Upper lobe of left lung (tissue), 6 donors: Measurements from ENCODE around the gene XRRA1. TPM values are rescaled to one million over a fixed set of nuclear protein-coding genes. Genes with fewer than 3 reads are reported as not detected.

Source experiments
- ATAC-seq, 2 donors: fragments of 200-7000 bp; cut with Tn5 transposase; one replicate each; pipeline ENCODE4 v1.9.1; 2022; ENCODE audit warnings: mild to moderate bottlenecking in 2 of 2, moderate library complexity in 2 of 2; ENCODE audit not compliant: low FRiP score in 2 of 2
- DNase-seq, 2 donors: peaks; one replicate each; pipeline ENCODE4 v3.0.0-alpha.2; 2019 to 2020
- H3K27ac ChIP-seq, 4 donors: fragments of 200-600 bp; sonication (generic); one replicate each; pipeline ENCODE4 v1.5.1; 2016 to 2019
- H3K27me3 ChIP-seq, 4 donors: fragments of 200-600 bp; sonication (generic); one replicate each; pipeline ENCODE4 v1.5.1; 2017 to 2019
- H3K36me3 ChIP-seq, 4 donors: fragments of 200-600 bp; sonication (generic); one replicate each; pipeline ENCODE4 v1.5.1; 2016 to 2019
- H3K4me1 ChIP-seq, 4 donors: fragments of 200-600 bp; sonication (generic); one replicate each; pipeline ENCODE4 v1.5.1; 2018 to 2019
- H3K4me3 ChIP-seq, 4 donors: fragments of 200-600 bp; sonication (generic); one replicate each; pipeline ENCODE4 v1.5.1; 2017 to 2019; ENCODE audit warnings: mild to moderate bottlenecking in 2 of 4, moderate library complexity in 1 of 4
- H3K9me3 ChIP-seq, 4 donors: fragments of 200-600 bp; sonication (generic); one replicate each; pipeline ENCODE4 v1.5.1; 2018 to 2019
- EP300 ChIP-seq, 4 donors: sonication (generic); formaldehyde crosslinking; IDR thresholded peaks; one replicate each; pipeline ENCODE4 v1.5.1; 2017; ENCODE audit warnings: antibody characterized with exemption in 4 of 4, control low read depth in 2 of 4
- POLR2A ChIP-seq, 4 donors: fragments of 450-650 bp; IDR thresholded peaks; one replicate each; pipeline ENCODE4 v1.5.1; 2016 to 2017; ENCODE audit warnings: antibody characterized with exemption in 4 of 4, mild to moderate bottlenecking in 2 of 4
- POLR2AphosphoS5 ChIP-seq, 2 donors: sonication (generic); formaldehyde crosslinking; IDR thresholded peaks; one replicate each; pipeline ENCODE4 v1.5.1; 2017; ENCODE audit warnings: antibody characterized with exemption in 2 of 2
- WGBS, 2 donors: methylation state at CpG; one replicate each; pipeline ENCODE4 v1.1.5; 2017 to 2018; 5-methylcytosine and 5-hydroxymethylcytosine counted together
- total RNA-seq, 6 donors: library from RNA; depleted of rRNA in 4 of 6; stranded (reverse); fragments of >200 nt in 4 of 6; gene quantifications; one replicate each; pipeline versions ENCODE4 v1.1.0 to v1.2.1, GENCODE V29; 2016 to 2021
- TF ChIP-seq, protein P1 (sequence below), 6 experiments: fragments of 450-650 bp in 4 of 6; fragments of 200-600 bp in 2 of 6; sonication (generic) in 2 of 6; IDR thresholded peaks; one replicate each; pipeline ENCODE4 v1.5.1; 2016 to 2019; ENCODE audit warnings: antibody characterized with exemption in 6 of 6
- donor health status: DM: no; HTN: no; CAD: no; lungs with moderate emphysema.
- donor health status: DM: no; HTN: yes; CAD: no; lungs with severe emphysema.

The XRRA1 gene
- total RNA-seq, 6 donors from 2014 or later: 9.4 to 25.1 (median 16.7) TPM

DNA sequence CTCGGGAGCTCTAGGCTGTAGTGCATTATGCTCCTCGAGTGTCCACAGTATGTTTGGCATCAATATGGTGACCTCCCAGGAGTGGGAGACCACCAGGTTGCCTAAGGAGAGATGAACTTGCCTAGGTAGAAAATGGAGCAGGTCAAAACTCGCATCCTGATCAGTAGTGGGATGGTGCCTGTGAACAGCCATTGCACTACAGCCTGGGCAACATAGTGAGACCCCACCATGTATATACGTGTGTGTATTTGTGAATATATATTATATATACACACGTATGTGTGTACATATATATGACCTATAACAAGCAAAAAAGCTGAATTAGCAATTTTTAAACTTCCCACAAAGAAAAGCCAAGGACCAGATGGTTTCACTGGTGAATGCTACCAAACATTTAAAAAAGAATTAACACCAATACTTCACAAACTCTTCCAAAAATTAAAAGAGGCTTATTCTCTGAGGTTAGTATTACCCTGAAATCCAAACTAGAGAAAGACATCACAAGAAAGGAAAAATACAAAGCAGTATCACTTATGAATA lies 102.8 kb downstream of the XRRA1 start:
- Histone ChIP-seq H3K4me3 (no peak overlapping the region), H3K36me3 (peaks cover 0 to 54% (median 28%) of the 10 kb centered on the region in 4 donors), H3K4me1 (peaks cover 0 to 11% (median 0%) of the 10 kb centered on the region in 4 donors), H3K9me3 (no peaks in the 10 kb centered on the region), H3K27ac (no peak overlapping the region), H3K27me3 (no peaks in the 10 kb centered on the region)
- 94 to 97% methylated on average over 5 of the region's 5 CpGs for WGBS, 2 donors
- no peak for DNase-seq
- ATAC-seq: no peak
- TF ChIP-seq POLR2A (IDR thresholded peaks at IDR 0.05): no peak
- TF ChIP-seq POLR2AphosphoS5 (IDR thresholded peaks at IDR 0.05): no peak
- TF ChIP-seq EP300 (IDR thresholded peaks at IDR 0.05): no peak
- TF ChIP-seq, protein P1, sequence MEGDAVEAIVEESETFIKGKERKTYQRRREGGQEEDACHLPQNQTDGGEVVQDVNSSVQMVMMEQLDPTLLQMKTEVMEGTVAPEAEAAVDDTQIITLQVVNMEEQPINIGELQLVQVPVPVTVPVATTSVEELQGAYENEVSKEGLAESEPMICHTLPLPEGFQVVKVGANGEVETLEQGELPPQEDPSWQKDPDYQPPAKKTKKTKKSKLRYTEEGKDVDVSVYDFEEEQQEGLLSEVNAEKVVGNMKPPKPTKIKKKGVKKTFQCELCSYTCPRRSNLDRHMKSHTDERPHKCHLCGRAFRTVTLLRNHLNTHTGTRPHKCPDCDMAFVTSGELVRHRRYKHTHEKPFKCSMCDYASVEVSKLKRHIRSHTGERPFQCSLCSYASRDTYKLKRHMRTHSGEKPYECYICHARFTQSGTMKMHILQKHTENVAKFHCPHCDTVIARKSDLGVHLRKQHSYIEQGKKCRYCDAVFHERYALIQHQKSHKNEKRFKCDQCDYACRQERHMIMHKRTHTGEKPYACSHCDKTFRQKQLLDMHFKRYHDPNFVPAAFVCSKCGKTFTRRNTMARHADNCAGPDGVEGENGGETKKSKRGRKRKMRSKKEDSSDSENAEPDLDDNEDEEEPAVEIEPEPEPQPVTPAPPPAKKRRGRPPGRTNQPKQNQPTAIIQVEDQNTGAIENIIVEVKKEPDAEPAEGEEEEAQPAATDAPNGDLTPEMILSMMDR (IDR thresholded peaks at IDR 0.05): no peak

DNA sequence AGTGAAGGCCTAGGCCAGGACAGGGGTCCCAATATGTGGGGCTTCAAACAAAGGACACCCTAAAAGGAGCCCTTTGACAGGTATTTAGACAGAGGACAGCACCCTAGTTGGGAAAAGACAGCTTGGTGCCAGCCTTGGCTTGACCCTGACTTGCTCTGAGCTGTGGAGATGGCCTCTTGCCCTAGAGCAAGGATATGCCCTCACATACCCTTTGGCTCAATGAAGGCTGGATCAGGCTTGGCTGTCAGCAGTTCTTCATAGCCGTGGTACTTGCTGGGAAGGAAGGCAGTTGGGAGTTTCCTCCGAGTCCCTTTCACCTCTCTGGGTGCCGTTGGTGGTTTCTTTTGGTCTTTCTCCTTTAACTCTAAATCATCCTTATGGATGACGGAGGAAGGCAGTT lies 104.0 kb downstream of the XRRA1 start:
- Histone ChIP-seq H3K27me3 (no peaks in the 10 kb centered on the region), H3K4me3 (no peak overlapping the region), H3K27ac (no peak overlapping the region), H3K4me1 (peaks cover 0 to 11% (median 0%) of the 10 kb centered on the region in 4 donors), H3K9me3 (no peaks in the 10 kb centered on the region), H3K36me3 (peaks cover 0 to 54% (median 21%) of the 10 kb centered on the region in 4 donors)
- DNase-seq: no peak
- no peak for ATAC-seq
- 96 to 97% methylated on average over 4 of the region's 4 CpGs for WGBS, 2 donors
- TF ChIP-seq POLR2A (IDR thresholded peaks at IDR 0.05): no peak
- TF ChIP-seq, protein P1 (IDR thresholded peaks at IDR 0.05): no peak
- no peak for TF ChIP-seq POLR2AphosphoS5 (IDR thresholded peaks at IDR 0.05)
- TF ChIP-seq EP300 (IDR thresholded peaks at IDR 0.05): no peak

DNA sequence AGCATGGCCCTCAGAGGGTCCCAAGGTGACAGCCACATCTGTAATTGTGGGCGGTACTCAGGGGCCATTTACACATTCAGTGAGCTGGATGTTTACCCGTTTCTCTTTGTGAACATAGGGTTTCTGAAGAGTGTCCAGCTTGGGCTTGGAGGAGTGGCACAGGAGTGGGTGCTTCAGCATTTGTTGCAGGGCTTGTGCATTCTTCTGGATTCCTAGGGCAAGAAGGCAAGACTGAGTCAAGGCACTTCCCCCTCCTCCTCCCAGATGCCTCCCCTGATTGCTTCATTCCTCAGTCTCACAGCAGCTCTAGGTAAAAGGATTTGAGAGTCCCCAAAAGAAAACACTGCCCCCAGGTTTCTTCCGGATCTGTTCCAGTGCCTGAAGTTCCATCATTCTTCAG lies 104.8 kb downstream of the XRRA1 start:
- Histone ChIP-seq H3K27ac (peak overlapping the region in 2 of 4 donors; percentile 30 to 45), H3K4me1 (peaks cover 0 to 11% (median 0%) of the 10 kb centered on the region in 4 donors), H3K36me3 (peaks cover 0 to 54% (median 21%) of the 10 kb centered on the region in 4 donors), H3K27me3 (no peaks in the 10 kb centered on the region), H3K4me3 (no peak overlapping the region), H3K9me3 (no peaks in the 10 kb centered on the region)
- 62 to 78% methylated on average over 3 of the region's 3 CpGs for WGBS, 2 donors
- TF ChIP-seq POLR2A (IDR thresholded peaks at IDR 0.05) (no peak), POLR2AphosphoS5 (IDR thresholded peaks at IDR 0.05) (no peak), EP300 (IDR thresholded peaks at IDR 0.05) (no peak)
- TF ChIP-seq, protein P1 (IDR thresholded peaks at IDR 0.05): no peak
- ATAC-seq (peak; percentile 37 to 82), DNase-seq (peak in 1 of 2 donors; percentile 80)

DNA sequence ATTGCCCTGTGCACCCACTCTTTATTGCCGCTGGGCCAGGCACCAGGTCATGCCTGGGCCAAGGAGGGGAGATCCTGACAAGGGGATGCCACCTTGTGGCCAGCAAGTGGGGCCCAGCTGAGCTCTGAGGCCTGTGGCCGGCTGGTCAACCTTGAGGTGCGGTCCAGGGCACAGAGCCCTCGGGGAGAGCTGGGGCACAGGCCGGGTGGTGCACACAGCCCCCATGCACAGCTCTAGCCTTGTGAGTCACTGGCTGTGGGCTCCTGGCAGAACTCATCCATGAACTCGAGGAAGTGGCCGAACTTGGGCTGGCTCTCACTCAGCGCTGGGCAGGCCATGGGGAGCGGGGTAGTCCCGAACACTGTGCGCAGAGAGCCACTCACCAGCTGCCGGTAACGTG lies 105.9 kb downstream of the XRRA1 start:
- peak in 1 of 2 donors; percentile 73 for DNase-seq
- Histone ChIP-seq H3K4me3 (no peak overlapping the region), H3K27me3 (no peaks in the 10 kb centered on the region), H3K4me1 (peaks cover 0 to 11% (median 0%) of the 10 kb centered on the region in 4 donors), H3K36me3 (peaks cover 0 to 50% (median 23%) of the 10 kb centered on the region in 4 donors), H3K9me3 (no peaks in the 10 kb centered on the region), H3K27ac (peak overlapping the region in 2 of 4 donors; percentile 22 to 30)
- 89 to 95% methylated on average over 1 to 13 of the region's 13 CpGs for WGBS, 2 donors
- peak in 1 of 2 donors; percentile 34 for ATAC-seq
- TF ChIP-seq POLR2A (IDR thresholded peaks at IDR 0.05): no peak
- TF ChIP-seq, protein P1 (IDR thresholded peaks at IDR 0.05): no peak
- TF ChIP-seq EP300 (IDR thresholded peaks at IDR 0.05): no peak

DNA sequence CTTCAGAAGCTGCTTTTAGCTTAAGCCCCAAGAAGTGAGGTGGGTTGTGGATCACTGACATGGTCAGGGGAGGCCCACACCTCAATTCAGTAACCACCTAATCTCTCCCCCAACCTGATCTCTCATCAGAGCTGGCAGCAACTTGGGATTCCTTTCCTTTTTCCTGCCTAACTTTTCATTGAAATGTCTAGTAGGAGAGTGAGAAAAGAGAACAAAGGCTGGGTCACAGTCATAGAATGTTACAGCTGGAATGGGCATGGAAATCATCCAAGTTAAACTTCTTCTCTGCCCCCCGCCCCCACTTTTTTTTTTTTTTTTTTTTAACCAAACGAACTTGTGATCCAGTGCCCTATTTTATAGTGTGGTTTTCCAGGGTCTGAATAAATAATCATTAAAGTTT lies 108.4 kb downstream of the XRRA1 start:
- no peaks in the 10 kb centered on the region for H3K9me3 ChIP-seq
- H3K27me3 ChIP-seq: no peaks in the 10 kb centered on the region
- DNase-seq (no peak), ATAC-seq (no peak)
- no peak overlapping the region for H3K4me3 ChIP-seq
- peaks cover 10 to 59% (median 33%) of the 10 kb centered on the region in 4 donors for H3K36me3 ChIP-seq
- peaks cover 0 to 11% (median 0%) of the 10 kb centered on the region in 4 donors for H3K4me1 ChIP-seq
- 57 to 71% methylated on average over 2 of the region's 2 CpGs for WGBS, 2 donors
- TF ChIP-seq, protein P1 (IDR thresholded peaks at IDR 0.05): no peak
- TF ChIP-seq POLR2A (IDR thresholded peaks at IDR 0.05) (no peak), EP300 (IDR thresholded peaks at IDR 0.05) (no peak), POLR2AphosphoS5 (IDR thresholded peaks at IDR 0.05) (no peak)
- no peak overlapping the region for H3K27ac ChIP-seq
